Brain microvascular endothelial cell (primary cell): Measurements from ENCODE around the gene HHAT.
A peak's percentile ranks its signal among the peaks of the same experiment; 100 is the strongest.

Experiments
- DNase-seq: peaks from one replicate; pipeline ENCODE4 v3.0.0-alpha.2; 2020
- H3K27ac ChIP-seq: fragments of 250-450 bp; sonication (Bioruptor Pico); 2 replicates; pipeline ENCODE4 v1.5.1; 2020; ENCODE audit warnings: mild to moderate bottlenecking, moderate library complexity
- H3K27me3 ChIP-seq: fragments of 250-450 bp; sonication (Bioruptor Pico); replicated peaks from 2 replicates; pipeline ENCODE4 v1.5.1; 2020; ENCODE audit warnings: mild to moderate bottlenecking
- H3K36me3 ChIP-seq: fragments of 250-450 bp; sonication (Bioruptor Pico); replicated peaks from 2 replicates; pipeline ENCODE4 v1.5.1; 2020; ENCODE audit warnings: mild to moderate bottlenecking
- H3K4me3 ChIP-seq: 2 replicates; pipeline ENCODE4 v1.5.1; 2011; ENCODE audit warnings: low read depth, mild to moderate bottlenecking, control low read depth, low read length, moderate library complexity
- CTCF ChIP-seq: IDR thresholded peaks from 2 replicates; pipeline ENCODE4 v1.5.1; 2011; ENCODE audit warnings: low read depth, mild to moderate bottlenecking, moderate library complexity, low read length, control low read depth, inconsistent platforms; ENCODE audit errors: missing control alignments
- in situ Hi-C: cut with HindIII; loops from 2 replicates; pipeline ENCODE4 v1.10.0; 2017; ENCODE audit warnings: low sequenced_read_pairs, low pct_ligation_motif_present

HHAT gene

GRCh38 chr1:210378736-210379135 lies 50.0 kb downstream of the HHAT start:
- peak overlapping the region; percentile 72 for H3K27ac ChIP-seq
- no peak overlapping the region for H3K4me3 ChIP-seq
- H3K27me3 ChIP-seq, result no peaks in the 10 kb centered on the region
- no peak for TF ChIP-seq CTCF
- DNase-seq, result no peak
- H3K36me3 ChIP-seq, result no peaks in the 10 kb centered on the region
- in situ Hi-C loops, result no loop called here

GRCh38 chr1:210381934-210382333 lies 53.2 kb downstream of the HHAT start:
- no peak for TF ChIP-seq CTCF
- no peaks in the 10 kb centered on the region for H3K36me3 ChIP-seq
- no peak for DNase-seq
- H3K27me3 ChIP-seq, result no peaks in the 10 kb centered on the region
- no peak overlapping the region for H3K27ac ChIP-seq
- no peak overlapping the region for H3K4me3 ChIP-seq
- in situ Hi-C loops, result no loop called here

GRCh38 chr1:210384625-210385024 lies 55.9 kb downstream of the HHAT start:
- no peak for DNase-seq
- H3K4me3 ChIP-seq, result no peak overlapping the region
- no peaks in the 10 kb centered on the region for H3K36me3 ChIP-seq
- no peaks in the 10 kb centered on the region for H3K27me3 ChIP-seq
- in situ Hi-C loops, result no loop called here
- TF ChIP-seq CTCF, result no peak
- no peak overlapping the region for H3K27ac ChIP-seq

GRCh38 chr1:210385228-210385627 lies 56.5 kb downstream of the HHAT start:
- no peaks in the 10 kb centered on the region for H3K27me3 ChIP-seq
- TF ChIP-seq CTCF, result no peak
- no peak for DNase-seq
- no peak overlapping the region for H3K4me3 ChIP-seq
- in situ Hi-C loops, result no loop called here
- H3K27ac ChIP-seq, result no peak overlapping the region
- H3K36me3 ChIP-seq, result no peaks in the 10 kb centered on the region

- in situ Hi-C loops, result no loop called here
- Histone ChIP-seq H3K27me3 (no peaks in the 10 kb centered on the region), H3K36me3 (no peaks in the 10 kb centered on the region), H3K4me3 (no peak overlapping the region), H3K27ac (peak overlapping the region; percentile 15)
- no peak for TF ChIP-seq CTCF
- DNase-seq, result peak; percentile 24
Measured at GRCh38 chr1:210394281-210394821, 65.6 kb downstream of the HHAT start.

GRCh38 chr1:210396541-210396940 lies 67.8 kb downstream of the HHAT start:
- Histone ChIP-seq H3K27me3 (no peaks in the 10 kb centered on the region), H3K4me3 (no peak overlapping the region), H3K36me3 (no peaks in the 10 kb centered on the region), H3K27ac (no peak overlapping the region)
- TF ChIP-seq CTCF, result no peak
- no peak for DNase-seq
- in situ Hi-C loops, result no loop called here
